Spleen (tissue), 11 donors: ENCODE results near the gene DHCR7. TPM values are rescaled to one million over a fixed set of nuclear protein-coding genes. Genes with fewer than 3 reads are reported as not detected.

ENCODE experiments used
- DNase-seq: peaks from one replicate; pipeline ENCODE4 v3.0.0-alpha.2; 2020
- H3K27ac ChIP-seq, 8 donors: fragments of 200-600 bp; sonication (generic) in 7 of 8; 1 replicate in 4 of 8; 2 replicates in 4 of 8; pipeline versions ENCODE4 v1.5.0 to v1.8.0; 2016 to 2021; ENCODE audit warnings: inconsistent platforms in 4 of 8, mild to moderate bottlenecking in 4 of 8, moderate library complexity in 1 of 8
- H3K27me3 ChIP-seq, 7 donors: fragments of 200-600 bp; sonication (generic) in 6 of 7; replicated peaks in 1 of 7; 1 replicate in 4 of 7; 2 replicates in 3 of 7; pipeline versions ENCODE4 v1.5.0 to v1.8.0; 2016 to 2021; ENCODE audit warnings: inconsistent platforms in 3 of 7, mild to moderate bottlenecking in 1 of 7
- H3K36me3 ChIP-seq, 6 donors: fragments of 200-600 bp; sonication (generic) in 5 of 6; 1 replicate in 4 of 6; 2 replicates in 2 of 6; pipeline versions ENCODE4 v1.5.0 to v1.8.0; 2016 to 2021; ENCODE audit warnings: inconsistent platforms in 2 of 6
- H3K4me1 ChIP-seq, 6 donors: fragments of 200-600 bp; sonication (generic) in 5 of 6; 1 replicate in 3 of 6; 2 replicates in 3 of 6; pipeline versions ENCODE4 v1.5.0 to v1.8.0; 2016 to 2021; ENCODE audit warnings: inconsistent platforms in 3 of 6
- H3K4me3 ChIP-seq, 8 donors: fragments of 200-600 bp; sonication (generic) in 7 of 8; 1 replicate in 4 of 8; 2 replicates in 4 of 8; pipeline versions ENCODE4 v1.5.0 to v1.8.0; 2016 to 2021; ENCODE audit warnings: inconsistent platforms in 4 of 8, mild to moderate bottlenecking in 4 of 8, moderate library complexity in 2 of 8
- H3K9me3 ChIP-seq, 8 donors: fragments of 200-600 bp; sonication (generic) in 7 of 8; 1 replicate in 4 of 8; 2 replicates in 4 of 8; pipeline versions ENCODE4 v1.5.0 to v1.8.0; 2016 to 2021; ENCODE audit warnings: inconsistent platforms in 4 of 8
- POLR2A ChIP-seq, 3 donors: fragments of 450-650 bp; IDR thresholded peaks; one replicate each; pipeline ENCODE4 v1.5.1; 2017; ENCODE audit warnings: antibody characterized with exemption in 3 of 3, mild to moderate bottlenecking in 1 of 3
- POLR2AphosphoS5 ChIP-seq, 3 donors: sonication (generic); formaldehyde crosslinking; IDR thresholded peaks; one replicate each; pipeline ENCODE4 v1.5.1; 2017; ENCODE audit warnings: antibody characterized with exemption in 3 of 3
- WGBS, 5 donors: extraction: QIAGEN DNeasy Blood & Tissue Kit in 3 of 5; methylation state at CpG; one replicate each; pipeline versions ENCODE4 v1.1.5 to v1.1.7; 2013 to 2018; 5-methylcytosine and 5-hydroxymethylcytosine counted together
- intact Hi-C: fragments of 100-400 bp; cut with DNase I; formaldehyde crosslinking; loops from one replicate; pipeline ENCODE4 v1.15.0; 2023; ENCODE audit warnings: low total_unique reads
- polyA plus RNA-seq, 3 donors: library from polyadenylated mRNA; stranded (reverse); fragments of 200-250 nt; gene quantifications; one replicate each; pipeline ENCODE4 v1.2.1, GENCODE V29; 2013
- total RNA-seq, 7 donors: library from RNA; depleted of rRNA in 3 of 7; stranded (reverse); fragments of >200 nt in 3 of 7; fragmentation: NEBNext Ultra II Directional in 4 of 7; extraction: Animal tissue kit (Norgen Biotek cat#: 25700) in 4 of 7; gene quantifications; one replicate each; pipeline versions ENCODE4 v1.1.0 to v1.2.1, GENCODE V29; 2016 to 2021
- TF ChIP-seq, protein P1 (sequence below), 11 experiments: fragments of 200-600 bp in 7 of 11; fragments of 450-650 bp in 4 of 11; sonication (generic) in 4 of 11; IDR thresholded peaks in 8 of 11; conservative IDR thresholded peaks in 3 of 11; 1 replicate in 7 of 11; 2 replicates in 4 of 11; pipeline versions ENCODE4 v1.4.0 to v1.8.0; 2016 to 2021; ENCODE audit warnings: antibody characterized with exemption in 11 of 11, inconsistent platforms in 4 of 11, mild to moderate bottlenecking in 1 of 11
- donor health status: healthy with polysubstance abuse.
- donor health status: DM: no; HTN: no; CAD: no; lungs with moderate emphysema.
- donor health status: DM: no; HTN: no; CAD: no.
- donor health status: Bipolar disorder and iron deficiency.
- donor health status: healthy.
- donor health status: DM: no; HTN: no; CAD: no.
- donor health status: DM: yes; HTN: yes; CAD: no.

The DHCR7 gene
- total and polyA plus RNA-seq, 10 donors, result 3.6 to 26.4 (median 14.3) TPM

GRCh38 chr11:71396548-71397123 is 51.6 kb downstream of the DHCR7 start:
- Histone ChIP-seq H3K4me3 (no peak overlapping the region), H3K4me1 (no peaks in the 10 kb centered on the region), H3K9me3 (no peaks in the 10 kb centered on the region), H3K27me3 (peaks cover 0 to 28% (median 0%) of the 10 kb centered on the region in 7 donors), H3K36me3 (no peaks in the 10 kb centered on the region), H3K27ac (no peak overlapping the region)
- intact Hi-C loops, result no loop called here
- TF ChIP-seq POLR2AphosphoS5 (IDR thresholded peaks at IDR 0.05) (no peak), POLR2A (IDR thresholded peaks at IDR 0.05) (no peak)
- TF ChIP-seq, protein P1, sequence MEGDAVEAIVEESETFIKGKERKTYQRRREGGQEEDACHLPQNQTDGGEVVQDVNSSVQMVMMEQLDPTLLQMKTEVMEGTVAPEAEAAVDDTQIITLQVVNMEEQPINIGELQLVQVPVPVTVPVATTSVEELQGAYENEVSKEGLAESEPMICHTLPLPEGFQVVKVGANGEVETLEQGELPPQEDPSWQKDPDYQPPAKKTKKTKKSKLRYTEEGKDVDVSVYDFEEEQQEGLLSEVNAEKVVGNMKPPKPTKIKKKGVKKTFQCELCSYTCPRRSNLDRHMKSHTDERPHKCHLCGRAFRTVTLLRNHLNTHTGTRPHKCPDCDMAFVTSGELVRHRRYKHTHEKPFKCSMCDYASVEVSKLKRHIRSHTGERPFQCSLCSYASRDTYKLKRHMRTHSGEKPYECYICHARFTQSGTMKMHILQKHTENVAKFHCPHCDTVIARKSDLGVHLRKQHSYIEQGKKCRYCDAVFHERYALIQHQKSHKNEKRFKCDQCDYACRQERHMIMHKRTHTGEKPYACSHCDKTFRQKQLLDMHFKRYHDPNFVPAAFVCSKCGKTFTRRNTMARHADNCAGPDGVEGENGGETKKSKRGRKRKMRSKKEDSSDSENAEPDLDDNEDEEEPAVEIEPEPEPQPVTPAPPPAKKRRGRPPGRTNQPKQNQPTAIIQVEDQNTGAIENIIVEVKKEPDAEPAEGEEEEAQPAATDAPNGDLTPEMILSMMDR (IDR thresholded peaks at IDR 0.05 in 8 of 11, conservative IDR thresholded peaks at IDR 0.05 in 3 of 11), result no peak
- DNase-seq, result no peak
- 81 to 87% (median 84%) methylated on average over 16 of the region's 16 CpGs for WGBS, 5 donors

DNA sequence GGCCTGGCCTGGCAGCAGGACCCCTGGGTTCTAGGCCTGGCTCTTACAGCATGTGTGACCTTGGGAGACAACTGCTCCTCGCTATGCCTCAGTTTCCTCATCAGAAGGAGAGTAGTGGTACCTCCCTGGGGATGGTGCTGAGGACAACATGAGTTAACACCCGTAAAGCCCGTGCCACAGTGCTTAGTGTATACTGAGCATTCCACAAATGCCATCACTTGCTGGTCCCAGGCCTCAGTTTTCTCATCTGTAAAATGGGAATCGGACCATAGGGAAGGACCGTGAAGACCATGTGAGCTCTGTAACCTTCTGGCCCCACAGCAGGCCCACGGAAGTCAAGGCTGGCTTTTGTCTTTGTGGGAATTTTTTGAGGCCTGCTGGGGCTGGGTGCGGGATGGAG is 52.4 kb downstream of the DHCR7 start:
- no peak for DNase-seq
- no peak overlapping the region for H3K27ac ChIP-seq
- H3K27me3 ChIP-seq, result peaks cover 0 to 36% (median 0%) of the 10 kb centered on the region in 7 donors
- no peaks in the 10 kb centered on the region for H3K9me3 ChIP-seq
- H3K4me1 ChIP-seq, result no peaks in the 10 kb centered on the region
- intact Hi-C loops, result no loop called here
- no peak for TF ChIP-seq POLR2A (IDR thresholded peaks at IDR 0.05)
- TF ChIP-seq POLR2AphosphoS5 (IDR thresholded peaks at IDR 0.05), result no peak
- TF ChIP-seq, protein P1 (IDR thresholded peaks at IDR 0.05 in 8 of 11, conservative IDR thresholded peaks at IDR 0.05 in 3 of 11), result no peak
- no peaks in the 10 kb centered on the region for H3K36me3 ChIP-seq
- no peak overlapping the region for H3K4me3 ChIP-seq
- 76 to 94% (median 83%) methylated on average over 6 to 7 of the region's 7 CpGs for WGBS, 5 donors

- DNase-seq, result no peak
- Histone ChIP-seq H3K9me3 (no peaks in the 10 kb centered on the region), H3K27ac (no peak overlapping the region), H3K27me3 (peaks cover 0 to 36% (median 0%) of the 10 kb centered on the region in 7 donors), H3K36me3 (no peaks in the 10 kb centered on the region), H3K4me1 (no peaks in the 10 kb centered on the region), H3K4me3 (no peak overlapping the region)
- intact Hi-C loops, result no loop called here
- TF ChIP-seq POLR2AphosphoS5 (IDR thresholded peaks at IDR 0.05) (no peak), POLR2A (IDR thresholded peaks at IDR 0.05) (no peak)
- TF ChIP-seq, protein P1 (IDR thresholded peaks at IDR 0.05 in 8 of 11, conservative IDR thresholded peaks at IDR 0.05 in 3 of 11), result no peak
- WGBS, 5 donors, result 54 to 77% (median 68%) methylated on average over 5 to 7 of the region's 7 CpGs
Observed at GRCh38 chr11:71395263-71395560, 53.0 kb downstream of the DHCR7 start.

- 77 to 93% (median 91%) methylated on average over 2 of the region's 2 CpGs for WGBS, 5 donors
- DNase-seq, result no peak
- intact Hi-C loops, result no loop called here
- Histone ChIP-seq H3K4me1 (no peaks in the 10 kb centered on the region), H3K4me3 (no peak overlapping the region), H3K27ac (no peak overlapping the region), H3K36me3 (no peaks in the 10 kb centered on the region), H3K27me3 (peaks cover 0 to 47% (median 0%) of the 10 kb centered on the region in 7 donors), H3K9me3 (no peaks in the 10 kb centered on the region)
- TF ChIP-seq POLR2AphosphoS5 (IDR thresholded peaks at IDR 0.05), result no peak
- no peak for TF ChIP-seq POLR2A (IDR thresholded peaks at IDR 0.05)
- TF ChIP-seq, protein P1 (IDR thresholded peaks at IDR 0.05 in 8 of 11, conservative IDR thresholded peaks at IDR 0.05 in 3 of 11), result no peak
Observed at GRCh38 chr11:71393283-71393682, 54.9 kb downstream of the DHCR7 start.
